ENCODE measurements around the gene CDC42.
A peak's percentile ranks its signal among the peaks of the same experiment; 100 is the strongest.

DNA sequence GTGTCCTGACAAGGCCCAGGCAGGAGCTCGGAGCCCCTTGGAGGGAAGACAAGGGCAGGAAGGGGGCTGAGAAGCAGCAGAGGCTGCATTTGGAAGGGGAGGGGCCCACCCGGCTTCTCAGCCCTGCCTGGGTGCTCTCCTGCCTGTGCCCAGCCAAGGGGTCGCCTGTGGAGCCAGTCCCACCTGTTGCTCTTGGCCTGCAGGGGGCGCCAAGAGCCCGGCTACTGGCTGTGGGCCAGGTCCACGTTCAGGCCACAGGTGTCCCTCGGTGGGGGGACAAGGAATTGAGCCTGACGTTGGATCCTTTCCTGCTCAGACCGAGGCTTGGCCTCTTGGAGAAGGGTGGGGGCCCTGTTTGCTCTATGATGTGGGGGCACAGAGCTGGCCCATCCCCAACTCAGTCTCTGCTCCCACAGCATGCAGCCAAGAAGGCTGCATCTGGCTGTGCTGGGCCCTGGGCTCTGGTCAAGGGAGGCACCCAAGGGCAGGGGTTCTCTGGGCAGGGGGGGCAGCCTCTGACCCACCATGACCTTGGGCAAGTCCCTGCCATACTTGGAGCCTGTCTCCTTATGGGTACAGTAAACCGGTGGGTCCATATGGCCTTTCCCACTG is 79.5 kb downstream of the CDC42 start:
- no peak for TF ChIP-seq ZNF696 (CRISPR knock-in tag; conservative IDR thresholded peaks at IDR 0.05)
- no peak for TF ChIP-seq RBM22 (IDR thresholded peaks at IDR 0.05; ENCODE audit: low read depth, low read length, poor library complexity, severe bottlenecking)
- no peak for TF ChIP-seq EZH2 (IDR thresholded peaks at IDR 0.05; ENCODE audit: borderline replicate concordance, low read depth, low read length)
- TF ChIP-seq HNRNPL (IDR thresholded peaks at IDR 0.05; ENCODE audit: low read depth, low read length), result no peak
- TF ChIP-seq EGR1 (conservative IDR thresholded peaks at IDR 0.05), result no peak
- TF ChIP-seq ZNF274 (IDR thresholded peaks at IDR 0.05; ENCODE audit: borderline replicate concordance, low read depth, low read length), result no peak
- TF ChIP-seq, protein P1, sequence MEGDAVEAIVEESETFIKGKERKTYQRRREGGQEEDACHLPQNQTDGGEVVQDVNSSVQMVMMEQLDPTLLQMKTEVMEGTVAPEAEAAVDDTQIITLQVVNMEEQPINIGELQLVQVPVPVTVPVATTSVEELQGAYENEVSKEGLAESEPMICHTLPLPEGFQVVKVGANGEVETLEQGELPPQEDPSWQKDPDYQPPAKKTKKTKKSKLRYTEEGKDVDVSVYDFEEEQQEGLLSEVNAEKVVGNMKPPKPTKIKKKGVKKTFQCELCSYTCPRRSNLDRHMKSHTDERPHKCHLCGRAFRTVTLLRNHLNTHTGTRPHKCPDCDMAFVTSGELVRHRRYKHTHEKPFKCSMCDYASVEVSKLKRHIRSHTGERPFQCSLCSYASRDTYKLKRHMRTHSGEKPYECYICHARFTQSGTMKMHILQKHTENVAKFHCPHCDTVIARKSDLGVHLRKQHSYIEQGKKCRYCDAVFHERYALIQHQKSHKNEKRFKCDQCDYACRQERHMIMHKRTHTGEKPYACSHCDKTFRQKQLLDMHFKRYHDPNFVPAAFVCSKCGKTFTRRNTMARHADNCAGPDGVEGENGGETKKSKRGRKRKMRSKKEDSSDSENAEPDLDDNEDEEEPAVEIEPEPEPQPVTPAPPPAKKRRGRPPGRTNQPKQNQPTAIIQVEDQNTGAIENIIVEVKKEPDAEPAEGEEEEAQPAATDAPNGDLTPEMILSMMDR (IDR thresholded peaks at IDR 0.05 in 2 of 3, conservative IDR thresholded peaks at IDR 0.05 in 1 of 3; ENCODE audit: insufficient read depth in 2 of 3, low read depth in 1 of 3, low read length in 3 of 3), result peak; percentile 95 to 98 (median 97)
- TF ChIP-seq BRF2 (IDR thresholded peaks at IDR 0.05; ENCODE audit: borderline replicate concordance, insufficient read depth, insufficient read length), result no peak
